Measurements from ENCODE around the gene SLCO3A1.
A peak's percentile ranks its signal among the peaks of the same experiment; 100 is the strongest.

The SLCO3A1 gene

DNA sequence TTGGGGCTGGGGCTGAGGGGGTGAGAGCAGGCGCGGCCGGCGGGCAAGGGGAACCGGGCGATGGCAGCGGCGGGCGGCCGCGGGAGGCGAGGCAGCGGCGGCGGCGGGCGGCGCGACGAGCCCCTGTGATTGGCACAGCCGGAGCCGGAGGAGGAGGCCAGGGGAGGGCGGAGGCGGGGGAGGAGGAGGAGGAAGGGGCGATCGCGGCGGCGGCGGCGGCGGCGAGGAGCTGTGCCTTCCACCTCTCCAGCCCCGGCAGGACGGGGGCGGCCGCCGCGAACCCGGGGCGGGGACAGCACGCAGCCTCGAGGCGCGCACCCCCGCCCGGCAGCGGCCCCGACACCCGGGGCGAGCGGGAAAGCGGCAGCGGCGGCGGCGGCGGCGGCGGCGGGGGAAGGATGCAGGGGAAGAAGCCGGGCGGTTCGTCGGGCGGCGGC lies at the start of gene SLCO3A1:
Gene SLCO3A1, plus strand, starts transcription at position 198 of the 437 bp plus-strand sequence.
- peak; percentile 85 for DNase-seq

DNA sequence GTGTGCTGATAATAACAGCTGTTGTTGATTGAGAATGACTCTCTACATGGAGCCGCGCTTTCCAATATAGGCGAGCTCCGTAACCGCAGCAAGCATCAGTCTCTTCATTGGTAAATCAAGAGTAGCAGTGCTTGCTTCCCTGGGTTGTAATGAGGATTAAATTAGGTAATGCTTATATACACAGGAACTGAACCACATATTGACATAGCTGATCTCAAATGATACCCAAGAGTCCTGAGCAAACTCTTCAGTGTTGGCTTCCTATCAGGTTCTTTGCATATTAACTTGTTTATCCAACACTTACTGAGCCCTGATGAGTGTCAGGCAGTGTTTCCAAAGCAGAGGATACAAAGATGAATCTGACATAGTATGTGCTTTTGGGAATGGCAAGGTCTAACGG lies 46.4 kb upstream of the SLCO3A1 start:
- DNase-seq, result no peak

DNA sequence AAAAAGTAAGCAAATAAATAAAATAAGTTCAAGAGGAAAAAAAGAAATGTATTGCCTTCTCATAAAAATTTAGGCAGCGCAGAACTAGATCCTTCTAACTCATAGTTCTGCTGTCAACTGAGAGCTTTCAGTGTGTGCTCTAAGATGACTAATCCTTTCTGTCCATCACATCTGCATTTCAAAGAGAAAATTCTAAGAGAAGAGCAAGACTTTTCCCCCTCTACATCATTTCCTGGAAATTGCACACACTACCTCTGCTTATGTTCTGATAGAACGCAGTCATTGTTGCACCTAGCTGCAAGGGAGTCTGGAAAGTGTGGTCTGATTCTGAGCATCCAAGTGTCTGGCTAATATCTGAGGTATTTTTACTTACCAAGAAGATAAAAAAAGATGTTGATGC lies 39.6 kb upstream of the SLCO3A1 start:
- no peak for DNase-seq

DNA sequence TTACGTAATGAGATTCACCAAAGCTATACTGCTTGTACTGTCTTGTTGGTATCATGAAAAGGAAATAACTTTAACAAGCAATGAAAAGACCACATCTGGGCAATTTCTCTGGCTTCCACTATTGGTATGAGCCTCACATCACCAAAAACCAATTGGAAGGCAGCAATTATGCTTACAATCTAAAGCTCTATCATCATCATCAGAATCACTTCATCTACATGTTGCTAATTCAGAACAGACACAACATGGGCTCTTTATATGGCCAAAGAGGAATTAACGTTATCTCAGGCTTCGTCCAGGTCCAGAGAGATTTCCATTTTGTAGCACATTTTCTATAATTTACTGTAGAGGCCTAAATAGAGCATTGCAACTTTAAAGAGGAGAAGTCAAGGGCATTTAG lies 36.6 kb upstream of the SLCO3A1 start:
- DNase-seq, result no peak

DNA sequence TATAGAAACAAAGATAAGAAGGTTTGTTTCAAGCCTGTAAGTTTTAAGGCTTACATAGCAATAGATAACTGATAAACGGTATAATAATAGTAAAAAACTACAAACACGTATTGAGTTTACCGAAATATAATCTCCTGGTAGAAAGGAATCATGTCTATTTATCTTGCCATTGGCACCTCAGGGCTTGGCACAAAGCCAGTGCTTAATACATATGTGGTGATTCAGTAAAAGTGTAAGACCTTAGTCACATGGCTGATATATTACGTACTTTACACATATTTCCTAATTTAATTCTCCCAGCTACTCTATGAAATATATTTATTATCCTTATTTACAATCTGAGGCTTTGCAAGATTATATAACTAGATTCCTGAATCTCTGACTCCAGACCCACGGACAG lies 32.0 kb upstream of the SLCO3A1 start:
- DNase-seq, result no peak

DNA sequence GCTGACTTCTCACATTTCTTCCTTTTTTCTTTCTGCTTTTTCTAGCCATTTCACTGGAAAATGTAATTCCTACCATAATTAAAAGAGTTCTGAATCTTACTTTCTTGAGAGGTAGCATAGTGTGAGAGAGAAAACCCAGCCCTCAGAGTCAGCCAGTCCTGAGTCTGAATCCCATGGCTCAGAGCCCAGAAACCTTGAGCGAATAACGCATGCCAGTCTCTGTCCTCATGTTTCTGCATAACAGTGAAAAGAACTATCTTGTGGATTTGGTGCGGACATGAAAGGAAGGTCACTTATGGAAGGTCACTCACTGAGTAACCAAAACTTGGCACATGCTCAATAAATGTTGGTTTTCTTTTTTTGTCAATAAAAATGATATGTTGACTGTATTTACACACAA lies 29.3 kb upstream of the SLCO3A1 start:
- no peak for DNase-seq

DNA sequence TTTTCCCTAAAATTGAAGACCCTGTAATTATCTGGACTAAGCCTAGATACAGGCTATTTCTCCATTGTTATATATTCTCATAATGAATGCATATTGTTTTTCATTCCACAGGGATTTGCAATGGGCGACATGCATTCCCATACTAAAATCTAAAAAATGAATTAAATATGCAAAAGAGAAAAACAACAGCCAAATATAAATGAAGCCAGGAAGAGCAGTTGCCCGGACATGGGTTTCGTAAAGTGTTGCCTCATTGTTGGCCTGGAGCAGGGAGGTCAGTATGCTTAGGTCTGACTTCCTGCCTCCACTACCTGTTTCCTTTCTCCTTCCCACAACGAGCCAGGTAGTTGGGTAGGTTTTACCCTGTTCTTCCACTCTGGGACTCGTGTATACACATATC lies 27.1 kb upstream of the SLCO3A1 start:
- no peak for DNase-seq

DNA sequence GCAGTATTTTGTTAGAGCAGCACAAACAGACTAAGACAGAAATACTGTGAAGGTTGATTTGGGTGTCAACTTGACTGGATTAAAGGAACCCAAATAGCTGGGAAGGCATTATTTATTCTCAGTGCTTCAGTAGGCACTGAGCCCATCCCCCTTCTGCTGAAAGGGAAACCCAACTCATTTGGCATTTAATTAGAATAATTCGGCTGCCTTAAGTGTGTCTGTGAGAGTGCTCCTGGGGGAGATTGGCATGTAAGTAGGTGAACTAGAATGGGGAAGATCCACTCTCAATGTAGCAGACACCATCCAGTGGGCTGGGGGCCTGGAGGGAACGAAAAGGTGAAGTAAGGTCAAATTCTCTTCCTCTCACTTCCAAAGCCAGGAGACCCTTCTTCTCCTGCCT lies 20.5 kb upstream of the SLCO3A1 start:
- no peak for DNase-seq

DNA sequence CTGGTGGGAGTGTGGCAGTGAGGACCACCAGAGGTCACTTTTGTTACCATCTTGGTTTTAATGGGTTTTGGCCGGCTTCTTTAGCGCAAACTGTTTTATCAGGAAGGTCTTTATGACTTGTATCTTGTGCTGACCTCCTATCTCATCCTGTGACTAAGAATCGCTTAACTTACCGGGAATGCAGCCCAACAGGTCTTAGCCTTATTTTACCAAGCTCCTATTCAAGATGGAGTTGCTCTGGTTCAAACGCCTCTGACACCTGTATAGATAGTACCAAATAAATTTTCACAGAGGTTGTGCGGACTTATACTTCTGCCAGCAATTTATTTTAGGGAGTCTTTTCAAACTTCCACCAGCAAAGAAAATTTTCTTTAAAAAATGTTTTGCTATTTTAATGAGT lies 13.6 kb upstream of the SLCO3A1 start:
- no peak for DNase-seq

DNA sequence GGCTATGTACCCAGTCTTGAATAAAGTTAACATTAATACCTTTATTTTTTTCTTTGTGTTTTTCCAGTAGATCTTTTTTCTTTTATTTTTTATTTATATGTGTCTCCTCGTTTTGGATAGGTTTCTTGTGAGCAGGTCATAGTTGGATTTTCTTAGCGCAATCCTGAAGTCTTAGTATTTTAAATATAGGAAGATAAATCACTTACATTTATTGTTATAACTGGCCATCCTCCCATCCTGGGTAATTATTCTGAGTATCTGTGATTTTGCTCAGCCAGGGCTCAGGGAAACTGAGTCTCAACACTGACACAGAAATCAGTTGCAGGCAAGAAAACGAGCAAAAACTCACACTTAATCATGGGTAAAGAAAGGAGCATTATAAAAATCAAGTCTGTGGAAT lies 11.6 kb upstream of the SLCO3A1 start:
- no peak for DNase-seq

DNA sequence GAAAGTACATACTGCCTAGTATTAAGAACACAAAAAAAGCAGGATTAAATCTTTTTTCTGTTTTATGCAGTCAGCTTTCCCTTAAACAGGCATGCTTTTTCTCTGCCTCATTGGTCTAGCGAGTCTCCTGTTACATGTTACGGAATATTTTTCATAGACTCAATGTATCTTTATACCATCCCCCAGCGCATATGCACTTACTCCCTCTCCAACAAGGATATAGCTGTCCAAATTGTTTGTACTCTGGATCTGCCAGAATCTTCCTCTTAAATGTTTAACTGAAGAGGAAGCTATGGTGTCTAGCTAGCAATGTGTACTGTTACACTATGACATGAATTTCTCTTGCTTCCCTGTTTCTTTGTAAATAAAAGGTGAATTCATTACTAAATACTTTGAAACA lies 9.2 kb upstream of the SLCO3A1 start:
- no peak for DNase-seq

DNA sequence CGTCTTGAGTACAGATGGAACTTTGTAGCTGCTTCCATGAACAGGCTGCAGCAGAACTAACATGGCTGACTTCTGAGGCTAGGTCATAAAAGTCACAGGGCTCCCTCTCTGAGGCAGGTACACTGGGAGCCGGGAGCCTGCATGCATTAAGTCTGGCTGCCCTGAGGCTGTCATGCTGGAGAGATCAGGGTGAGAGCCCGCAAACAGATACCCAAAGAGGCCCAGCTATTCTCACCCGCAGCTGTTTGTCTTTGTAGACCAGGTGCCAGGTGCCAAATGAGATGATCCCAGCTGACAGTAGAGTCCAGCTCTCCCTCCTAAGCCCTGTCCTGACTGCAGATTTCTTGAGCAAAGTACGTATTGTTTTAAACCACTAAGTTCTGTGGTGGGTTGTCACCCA lies 8.6 kb upstream of the SLCO3A1 start:
- DNase-seq, result no peak

DNA sequence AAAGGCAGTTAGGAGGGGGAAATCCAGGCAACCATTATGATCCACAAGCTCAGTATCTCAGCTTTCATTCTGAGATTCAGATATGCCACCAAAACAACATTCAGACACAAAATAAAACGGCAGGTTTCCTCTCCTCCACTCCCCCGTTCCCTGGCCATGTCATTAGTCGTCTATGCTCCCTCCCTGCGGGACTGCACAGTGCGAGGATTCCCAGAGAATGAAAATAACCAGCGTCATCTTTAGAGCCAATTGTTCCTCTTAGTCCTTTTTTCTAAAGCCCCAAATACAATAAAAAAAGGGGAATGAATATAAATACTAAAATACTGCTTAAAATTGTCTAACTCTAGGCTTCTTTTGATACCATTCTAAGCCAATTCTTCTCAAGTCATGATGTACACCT lies 7.8 kb upstream of the SLCO3A1 start:
- no peak for DNase-seq

DNA sequence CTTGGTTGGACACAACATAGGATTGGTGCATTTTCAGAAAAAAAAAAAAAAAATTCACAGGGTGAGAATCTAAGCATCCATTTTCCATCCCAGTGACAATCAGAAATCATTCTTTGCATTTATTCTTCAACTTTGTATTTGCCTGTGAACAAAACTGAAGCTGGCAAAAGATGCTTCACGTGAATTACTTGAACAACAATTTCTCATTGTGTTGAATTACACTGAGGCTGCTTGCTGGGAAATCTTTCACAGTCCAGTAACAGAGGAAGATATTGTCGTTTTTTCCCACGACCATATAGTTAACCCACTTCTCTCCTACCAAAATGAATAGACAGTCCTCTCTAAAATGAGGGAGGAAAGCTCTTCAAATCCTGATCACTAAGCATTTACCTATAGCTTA lies 4.3 kb upstream of the SLCO3A1 start:
- no peak for DNase-seq

DNA sequence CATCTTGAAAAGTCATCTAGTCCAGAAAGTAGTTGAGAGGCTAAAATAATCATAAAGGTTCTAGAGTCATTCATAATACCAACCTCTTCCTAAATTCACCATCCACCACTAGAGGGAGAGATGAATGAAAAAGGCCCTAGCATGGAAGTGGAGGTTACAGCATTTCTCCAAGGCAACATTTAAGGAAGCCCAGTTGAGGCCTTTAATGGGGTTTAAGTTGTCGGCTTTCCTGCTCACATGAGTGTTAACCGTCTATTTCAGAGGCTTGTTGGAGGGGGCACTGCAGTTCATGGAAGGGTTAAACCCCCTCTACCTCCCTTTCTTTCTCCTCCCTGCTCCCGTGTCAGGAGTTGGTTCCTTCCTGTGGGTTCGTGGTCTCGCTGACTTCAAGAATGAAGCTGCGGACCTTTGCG lies 3.8 kb upstream of the SLCO3A1 start:
- DNase-seq, result no peak

DNA sequence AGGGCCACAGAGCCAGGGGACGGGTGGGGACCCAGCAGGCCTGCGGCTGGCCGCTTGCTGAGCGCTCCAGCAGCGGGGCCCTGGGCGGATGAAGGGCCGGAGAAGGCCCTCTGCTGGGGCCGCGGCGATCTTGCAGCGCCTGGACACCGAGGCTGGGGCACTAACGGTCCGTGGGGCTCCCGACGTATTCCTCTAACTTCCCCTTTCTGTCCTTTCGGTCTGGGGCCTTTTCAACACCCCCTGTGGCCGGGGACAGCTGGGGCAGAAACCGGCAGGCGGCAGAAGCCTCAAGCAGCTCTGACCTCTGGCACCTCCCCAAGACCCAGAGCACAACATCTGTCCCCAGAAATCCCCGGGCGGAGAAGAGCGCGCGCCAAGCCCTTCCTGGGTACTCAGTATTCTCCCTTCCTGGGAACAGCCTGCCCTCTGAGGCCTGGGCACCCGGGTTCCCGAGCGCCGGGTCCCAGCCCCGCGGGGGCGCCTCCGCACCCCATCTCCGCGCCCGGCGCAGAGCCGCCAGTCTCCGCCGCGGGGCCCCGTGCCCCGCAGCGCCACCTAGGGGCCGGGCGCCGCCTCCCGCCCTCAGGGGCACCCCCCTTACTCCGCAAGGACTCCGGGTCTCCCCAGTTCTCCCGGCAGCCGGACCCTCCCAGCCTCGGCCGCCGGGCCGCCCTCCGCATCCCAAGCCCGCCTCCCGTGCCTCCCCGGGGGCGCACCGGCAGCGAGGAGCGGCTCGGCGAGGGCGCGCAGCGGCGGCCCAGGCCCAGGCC lies 582 bp upstream of the SLCO3A1 start:
- DNase-seq, result peak; percentile 89

DNA sequence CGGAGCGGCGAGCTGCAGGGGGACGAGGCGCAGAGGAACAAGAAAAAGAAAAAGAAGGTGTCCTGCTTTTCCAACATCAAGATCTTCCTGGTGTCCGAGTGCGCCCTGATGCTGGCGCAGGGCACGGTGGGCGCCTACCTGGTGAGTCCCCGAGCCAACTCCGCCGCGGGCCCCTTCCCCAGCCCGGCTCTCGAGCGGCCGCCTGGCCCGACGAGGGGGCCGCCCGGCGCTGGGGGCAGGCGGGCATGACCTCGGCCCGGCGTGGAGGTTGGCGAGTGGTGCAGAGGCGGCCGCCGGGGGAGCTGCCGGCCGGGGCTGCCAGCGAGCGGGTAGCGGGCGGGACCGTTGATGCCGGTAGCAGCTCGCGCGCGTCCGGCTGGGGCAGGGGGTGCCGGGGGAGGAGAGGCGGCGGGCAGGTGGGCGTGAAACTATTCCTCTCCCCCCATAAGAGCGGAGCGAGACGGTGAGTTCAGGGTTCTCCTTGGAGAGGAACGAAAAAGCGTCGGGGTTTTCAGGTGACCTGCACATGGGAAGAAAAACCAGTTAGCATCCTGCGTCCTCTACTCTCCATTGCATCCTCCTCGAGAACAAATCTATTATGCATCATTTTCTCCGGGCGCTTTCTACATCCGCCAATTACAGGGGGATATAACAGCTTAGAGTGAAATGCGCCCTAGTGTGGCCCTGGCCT lies 585 bp downstream of the SLCO3A1 start:
- DNase-seq, result peak; percentile 59

DNA sequence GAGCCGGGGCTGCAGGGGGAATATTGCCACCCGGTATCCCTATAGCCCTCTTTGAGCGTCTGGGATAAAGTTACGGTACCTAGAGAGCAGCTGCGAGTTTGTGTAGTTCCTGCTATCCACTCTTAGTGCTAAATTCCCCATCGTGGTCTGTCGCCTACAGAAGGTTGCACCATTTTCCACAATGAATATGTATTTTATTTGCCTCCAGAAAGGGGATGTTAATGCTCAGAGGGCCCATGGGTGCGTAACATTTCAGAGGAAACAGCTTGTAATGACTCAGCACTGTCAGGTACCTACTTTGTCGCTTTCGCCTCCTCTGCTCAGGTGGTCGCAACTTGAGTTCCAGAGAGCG lies 1.1 kb downstream of the SLCO3A1 start:
- DNase-seq, result no peak

DNA sequence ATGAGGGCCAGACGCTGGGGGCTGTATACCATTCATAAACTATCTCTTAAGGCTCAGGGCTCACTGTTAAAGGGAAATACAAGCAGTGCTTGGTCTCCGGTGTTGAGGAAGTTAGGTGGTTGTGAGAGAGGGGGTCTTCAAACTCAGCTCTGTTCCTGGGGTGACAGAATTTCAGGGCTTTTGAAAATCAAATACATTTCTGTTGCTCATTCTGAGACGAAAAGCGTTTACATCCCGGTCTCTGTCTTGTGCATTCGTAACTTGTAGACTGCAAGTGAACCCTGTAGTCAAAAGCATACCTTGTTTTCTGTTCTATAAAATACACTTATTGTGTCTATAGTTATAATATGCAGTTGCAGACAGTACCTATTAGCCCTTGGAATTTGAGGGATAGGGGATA lies 1.7 kb downstream of the SLCO3A1 start:
- no peak for DNase-seq

DNA sequence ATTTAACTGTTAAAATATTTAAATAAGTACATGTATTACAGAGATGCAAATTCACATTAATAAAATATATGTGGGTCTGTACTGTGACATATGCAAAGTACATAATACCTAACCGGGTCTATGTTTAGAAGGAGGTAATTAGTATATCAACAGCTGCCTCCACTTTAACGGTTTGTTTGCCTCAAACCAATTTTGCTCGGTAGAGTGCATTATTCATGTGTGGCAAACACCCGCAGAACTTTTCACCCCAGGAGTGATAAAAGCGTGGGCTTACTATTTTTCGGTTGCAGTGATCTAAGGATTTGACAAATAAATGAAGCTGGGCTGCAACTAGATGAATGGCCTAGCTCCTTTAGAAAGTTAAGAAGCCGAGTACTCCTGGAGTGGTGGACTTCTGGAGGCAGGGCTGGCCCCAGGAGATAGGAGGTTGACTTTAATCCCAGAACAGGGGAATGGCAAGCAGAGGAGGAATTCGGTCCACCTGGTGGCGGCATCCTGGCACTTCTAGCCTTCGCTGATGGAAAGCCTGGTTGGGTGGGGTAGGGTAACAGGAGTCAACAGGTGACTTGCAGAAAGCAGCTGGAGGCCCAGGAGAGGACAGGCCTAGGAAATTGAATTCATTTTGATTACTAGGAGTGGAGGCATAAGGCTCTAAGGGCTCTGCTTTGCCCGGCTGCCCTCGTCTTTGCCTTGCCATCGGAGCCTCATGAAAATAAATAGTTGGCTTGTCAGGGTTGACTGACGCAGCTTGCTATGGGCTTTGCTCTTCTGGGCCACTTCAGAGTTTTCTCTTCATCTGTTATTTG lies 2.4 kb downstream of the SLCO3A1 start:
- DNase-seq, result no peak

DNA sequence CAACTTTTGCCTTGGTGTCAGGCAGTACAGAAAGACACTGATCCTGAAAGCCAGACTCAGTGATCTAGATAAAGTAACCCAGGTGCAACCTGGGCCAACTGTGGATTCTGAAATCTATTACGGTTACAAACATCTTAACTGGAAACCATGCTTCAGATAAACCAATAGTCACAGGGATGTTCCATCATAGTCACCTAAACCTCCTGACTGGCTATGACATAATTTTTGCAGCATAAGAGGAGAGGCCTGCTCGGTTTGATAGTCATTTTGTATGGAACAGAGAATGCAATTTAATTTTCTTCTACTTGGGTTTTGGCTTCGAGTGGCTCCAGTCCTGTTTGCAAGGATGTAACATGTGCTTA lies 3.7 kb downstream of the SLCO3A1 start:
- DNase-seq, result no peak

DNA sequence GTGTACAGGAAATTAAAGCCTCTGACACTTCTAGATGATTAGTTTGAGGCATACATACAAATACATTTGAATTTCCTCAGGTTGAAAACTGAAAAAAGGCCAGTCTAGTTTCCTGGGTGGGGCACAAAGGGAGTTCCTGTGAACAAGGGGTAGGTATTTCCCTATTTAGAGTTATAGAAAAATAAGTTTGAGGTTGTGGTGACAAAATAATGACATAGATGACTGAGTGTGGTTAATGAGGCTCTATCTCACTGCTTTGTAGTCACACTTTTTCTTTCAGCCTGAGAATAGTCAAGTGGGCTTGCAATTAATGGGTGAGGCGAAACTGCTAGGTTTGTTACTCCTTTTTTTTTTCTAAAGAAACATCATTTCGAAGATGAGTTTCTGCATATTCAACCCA lies 4.3 kb downstream of the SLCO3A1 start:
- no peak for DNase-seq

DNA sequence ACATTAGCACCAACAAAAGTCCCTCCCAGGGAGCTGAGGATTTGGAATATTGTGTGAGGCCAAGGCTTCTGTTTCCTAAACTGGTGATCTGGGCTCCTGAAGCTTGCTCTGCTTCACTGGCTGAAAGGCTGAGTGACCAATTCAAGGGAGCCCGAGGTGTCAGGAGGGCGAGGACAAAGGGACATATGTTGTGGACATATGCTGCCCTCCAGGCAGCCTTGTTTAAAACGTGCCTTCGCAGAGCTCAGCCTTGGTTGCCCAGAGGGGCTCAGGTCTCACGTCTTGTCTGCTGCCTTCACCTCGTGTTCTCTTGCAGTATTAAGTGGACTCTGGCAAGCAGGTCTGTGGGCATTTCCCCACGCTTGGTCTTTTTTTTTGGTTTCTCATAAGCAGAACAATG lies 7.0 kb downstream of the SLCO3A1 start:
- no peak for DNase-seq

DNA sequence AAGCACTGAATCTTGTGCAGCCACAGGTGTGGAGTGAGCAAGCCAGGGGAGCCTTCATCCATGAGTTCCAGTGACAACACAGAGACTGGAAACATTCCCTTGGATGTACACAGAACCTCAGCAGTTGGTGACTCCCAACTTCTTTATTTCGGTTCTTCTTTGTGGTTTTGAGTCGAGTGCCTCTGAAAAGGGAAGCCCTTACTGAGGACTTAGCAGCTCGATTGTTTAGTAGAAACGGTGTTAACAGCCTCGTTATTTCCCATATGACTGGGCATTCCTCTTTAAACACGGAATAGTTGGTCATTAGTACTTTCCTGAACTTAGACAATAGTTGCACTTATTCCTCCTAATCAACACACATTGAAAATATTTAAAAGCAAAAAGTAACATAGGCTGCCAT lies 7.7 kb downstream of the SLCO3A1 start:
- no peak for DNase-seq
